Measurements from ENCODE around the gene ARL4D.
"Not testable (repeated sequence)": the region's sequence is repeated elsewhere in the genome, so short reads cannot be mapped to it uniquely, and the experiment has no call there.

ARL4D gene

DNA sequence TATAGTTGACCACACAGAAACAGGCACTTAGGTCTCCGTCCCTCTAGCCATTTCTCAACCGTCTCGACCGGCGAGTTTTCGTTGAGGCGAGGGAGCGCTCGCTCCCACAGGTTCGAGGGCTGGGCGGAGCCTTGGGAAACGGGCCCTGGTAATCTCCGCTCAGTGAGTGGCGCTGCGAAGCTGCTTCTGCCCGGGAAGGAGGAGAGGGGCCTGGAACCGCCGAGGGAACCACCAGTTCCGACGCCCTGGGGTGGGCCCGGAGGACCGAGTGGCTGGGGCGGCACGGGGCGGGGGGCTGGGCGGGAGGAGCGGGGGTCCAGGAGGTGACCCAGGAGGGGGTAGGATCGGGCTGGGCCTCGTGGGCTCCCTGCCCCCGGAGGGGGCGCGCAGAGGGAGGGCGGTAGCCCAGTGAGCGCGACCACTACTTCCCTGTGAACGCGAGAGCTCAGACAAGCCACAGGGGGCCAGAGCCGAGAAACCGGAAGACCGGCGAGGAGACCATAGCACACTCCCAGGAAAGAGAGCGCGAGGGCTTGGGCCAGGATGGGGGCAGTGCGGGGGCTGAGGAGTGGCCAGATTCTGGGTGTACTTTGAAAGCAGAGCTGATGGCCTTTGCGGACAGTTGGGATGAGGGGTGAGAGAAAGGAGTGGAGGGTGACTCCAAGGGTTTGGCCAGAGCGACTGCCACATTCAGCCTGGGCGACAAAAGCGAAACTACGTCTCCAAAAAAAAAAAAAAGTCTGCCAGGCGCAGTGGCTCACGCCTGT, 29.9 kb upstream of the ARL4D start:
- in situ Hi-C loops (cut with MboI; ENCODE audit: low sequenced_read_pairs): no loop called here

DNA sequence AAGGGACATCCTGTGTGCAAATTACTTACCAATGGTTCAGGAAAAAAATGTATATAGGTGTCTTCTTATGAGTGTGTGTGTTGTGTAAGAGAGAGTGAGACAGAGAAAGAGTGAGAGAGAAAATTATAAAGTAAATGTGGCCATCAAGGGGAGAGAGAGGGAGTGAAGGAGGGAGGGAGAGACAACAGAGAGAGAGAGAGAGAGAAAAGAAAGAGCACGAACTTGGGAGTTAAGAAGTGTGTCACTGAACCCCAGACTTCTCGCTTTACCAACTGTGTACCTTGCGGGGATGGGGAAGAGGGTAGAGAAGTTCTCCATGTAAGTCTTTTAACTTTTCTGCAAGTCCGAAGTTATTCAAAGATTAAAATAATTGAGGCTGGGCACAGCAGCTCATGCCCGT, 28.8 kb upstream of the ARL4D start:
- in situ Hi-C loops (cut with MboI; ENCODE audit: low sequenced_read_pairs): no loop called here

DNA sequence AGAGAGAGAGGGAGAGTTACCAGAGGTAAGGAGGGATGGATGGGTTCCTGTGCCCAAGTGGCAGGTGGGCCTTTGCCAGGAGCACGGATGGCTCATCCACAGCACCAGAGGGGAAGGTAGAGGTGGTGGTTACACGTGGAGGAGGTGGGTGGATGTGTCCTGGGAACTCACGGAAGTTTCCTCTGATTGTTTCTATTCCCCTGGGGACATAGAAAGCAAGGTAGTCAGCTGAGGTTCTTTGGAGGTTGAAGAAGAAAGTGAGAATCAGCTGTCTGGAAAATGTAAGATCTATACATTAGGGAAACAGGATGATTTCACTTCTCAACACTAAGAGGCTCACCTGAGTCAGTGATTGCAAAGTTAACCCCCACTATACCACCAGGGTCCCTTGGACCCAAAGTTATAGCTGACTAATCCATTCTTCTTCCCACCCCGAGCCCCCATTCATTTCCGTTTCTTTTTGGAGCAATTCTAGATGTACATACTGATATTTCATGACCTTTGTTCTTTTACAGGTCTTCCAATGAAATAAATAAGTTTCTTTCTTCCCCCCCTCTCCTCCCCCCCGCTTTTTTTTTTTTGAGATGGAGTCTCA, 27.5 kb upstream of the ARL4D start:
- in situ Hi-C loops (cut with MboI; ENCODE audit: low sequenced_read_pairs): no loop called here

DNA sequence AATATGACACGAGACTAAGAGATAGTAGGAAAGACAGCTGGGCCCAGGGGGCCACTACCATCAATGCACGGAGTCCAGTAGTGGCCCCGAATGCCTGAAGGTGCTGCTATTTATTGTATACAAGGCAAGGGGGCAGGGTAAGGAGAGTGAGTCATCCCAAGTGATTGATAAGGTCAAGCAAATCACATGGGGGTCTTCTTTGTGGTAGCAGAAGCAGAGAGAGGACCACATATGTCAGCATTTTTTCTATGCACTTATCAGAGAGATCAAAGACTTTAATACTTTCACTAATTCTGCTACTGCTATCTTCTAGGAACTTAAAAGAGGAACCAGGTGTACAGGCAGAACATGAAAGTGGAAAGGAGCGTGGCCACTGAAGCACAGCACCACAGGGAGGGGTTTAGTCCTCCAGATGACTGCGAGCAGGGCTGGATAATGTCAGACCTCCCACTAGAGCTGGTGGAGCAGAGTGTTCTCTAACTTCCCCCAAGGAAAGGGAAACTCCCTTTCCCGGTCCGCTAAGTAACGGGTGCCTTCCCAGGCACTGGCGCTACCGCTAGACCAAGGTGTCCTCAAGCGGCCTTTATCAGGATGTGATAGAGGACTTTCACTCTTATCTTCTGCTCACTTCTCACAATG, 26.4 kb upstream of the ARL4D start:
- in situ Hi-C loops (cut with MboI; ENCODE audit: low sequenced_read_pairs): no loop called here

DNA sequence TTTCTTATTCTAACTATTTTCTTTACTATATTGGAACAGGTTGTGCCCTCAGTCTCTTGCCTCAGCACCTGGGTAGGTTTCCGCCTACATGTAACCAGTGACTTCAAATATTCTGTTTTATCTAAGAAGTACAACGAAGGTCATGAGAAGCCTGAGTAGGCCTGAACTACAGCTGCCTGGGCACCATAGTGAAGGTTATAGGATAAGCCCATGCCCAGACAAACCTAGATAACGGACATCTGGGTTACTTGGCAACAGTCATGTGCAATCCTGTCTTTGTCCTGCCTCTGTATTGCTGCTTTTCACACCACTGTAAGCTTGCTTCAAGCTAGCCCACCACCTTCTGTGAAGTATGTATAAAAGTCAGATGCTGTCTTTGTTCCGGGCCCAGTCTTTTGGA, 25.4 kb upstream of the ARL4D start:
- in situ Hi-C loops (cut with MboI; ENCODE audit: low sequenced_read_pairs): no loop called here

DNA sequence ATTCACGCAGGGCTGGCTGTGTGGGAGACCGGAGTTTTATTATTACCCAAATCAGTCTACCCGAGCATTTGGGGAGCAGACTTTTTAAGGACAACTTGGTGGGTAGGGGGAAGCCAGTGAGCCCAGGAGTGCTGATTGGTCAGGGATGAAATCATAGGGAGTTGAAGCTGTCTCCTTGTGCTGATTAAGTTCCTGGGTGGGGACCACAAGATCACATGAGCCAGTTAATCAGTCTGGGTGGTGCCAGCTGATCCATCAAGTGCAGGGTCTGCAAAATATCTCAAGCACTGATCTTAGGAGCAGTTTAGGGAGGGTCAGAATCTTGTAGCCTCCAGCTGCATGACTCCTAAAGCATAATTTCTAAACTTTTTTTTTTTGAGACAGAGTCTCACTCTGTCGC, 22.9 kb upstream of the ARL4D start:
- in situ Hi-C loops (cut with MboI; ENCODE audit: low sequenced_read_pairs): not testable (repeated sequence)

DNA sequence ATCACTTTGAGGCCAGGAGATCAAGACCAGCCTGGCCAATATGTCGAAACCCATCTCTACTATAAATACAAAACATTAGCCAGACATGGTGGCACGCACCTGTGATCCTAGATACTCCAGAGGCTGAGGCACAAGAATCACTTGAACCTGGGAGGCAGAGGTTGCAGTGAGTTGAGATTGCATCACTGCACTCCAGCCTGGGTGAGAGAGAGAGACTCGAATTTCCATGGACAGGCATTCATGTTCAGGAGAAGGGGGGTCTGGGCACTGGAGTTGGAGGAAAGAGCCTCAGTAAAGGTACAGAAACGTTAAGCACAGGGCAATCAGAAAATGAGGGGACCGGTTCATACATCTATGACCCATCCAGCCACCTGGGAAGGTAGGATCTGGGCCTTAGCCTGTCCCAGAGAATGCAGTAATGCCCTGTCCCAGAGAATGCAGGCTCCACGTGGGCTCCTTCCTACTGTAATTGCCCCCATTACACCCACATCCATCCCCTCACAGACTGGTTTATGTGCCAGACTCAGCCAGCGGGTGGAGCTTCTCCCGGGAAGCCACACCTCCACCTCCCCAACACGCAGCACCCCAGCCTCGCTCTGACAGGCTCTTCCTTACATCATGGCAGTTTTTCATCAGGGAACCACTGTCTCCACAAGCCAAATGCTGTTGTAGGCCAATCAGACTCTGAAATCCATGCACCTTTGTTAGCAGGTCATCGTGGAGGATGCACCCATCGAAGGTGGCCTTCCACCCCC, 21.6 kb upstream of the ARL4D start:
- in situ Hi-C loops (cut with MboI; ENCODE audit: low sequenced_read_pairs): no loop called here

DNA sequence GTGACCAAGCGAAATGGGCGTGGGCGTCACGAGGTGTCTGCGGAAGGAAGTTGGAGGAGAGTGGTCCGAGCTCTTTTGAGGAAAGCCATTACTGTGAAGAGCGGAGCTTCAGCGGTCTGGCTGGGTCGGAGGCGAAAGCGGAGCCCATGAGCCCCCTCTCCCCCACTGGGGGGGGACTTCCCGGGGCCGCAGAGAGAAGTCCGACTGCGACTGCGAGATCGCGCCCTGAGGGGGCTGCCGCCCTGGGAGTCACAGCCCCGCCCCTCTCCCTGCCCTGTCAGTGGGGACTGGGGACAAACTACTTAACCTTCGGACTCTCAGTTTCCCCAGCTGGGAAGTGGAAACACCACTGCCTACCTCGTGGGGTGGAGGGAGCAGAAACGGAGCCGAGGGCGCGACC, 20.0 kb upstream of the ARL4D start:
- in situ Hi-C loops (cut with MboI; ENCODE audit: low sequenced_read_pairs): no loop called here

DNA sequence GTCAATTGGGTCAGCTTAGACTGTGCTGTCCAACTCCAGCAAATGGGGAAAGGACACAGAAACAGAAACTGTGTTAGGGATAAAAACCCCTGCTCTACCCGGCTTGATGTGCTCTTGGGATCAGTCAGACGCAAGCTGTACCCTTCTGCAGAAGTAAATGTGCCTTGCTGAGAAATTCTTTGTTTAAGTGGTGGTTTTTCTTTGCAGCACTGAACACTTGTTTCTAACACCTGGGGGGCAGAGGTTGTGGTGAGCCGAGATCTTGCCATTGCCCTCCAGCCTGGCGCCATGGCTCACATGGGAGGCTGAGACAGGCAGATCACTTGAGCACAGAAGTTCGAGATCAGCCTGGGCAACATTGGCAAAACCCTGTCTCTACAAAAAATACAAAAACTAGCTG, 18.5 kb upstream of the ARL4D start:
- in situ Hi-C loops (cut with MboI; ENCODE audit: low sequenced_read_pairs): no loop called here

DNA sequence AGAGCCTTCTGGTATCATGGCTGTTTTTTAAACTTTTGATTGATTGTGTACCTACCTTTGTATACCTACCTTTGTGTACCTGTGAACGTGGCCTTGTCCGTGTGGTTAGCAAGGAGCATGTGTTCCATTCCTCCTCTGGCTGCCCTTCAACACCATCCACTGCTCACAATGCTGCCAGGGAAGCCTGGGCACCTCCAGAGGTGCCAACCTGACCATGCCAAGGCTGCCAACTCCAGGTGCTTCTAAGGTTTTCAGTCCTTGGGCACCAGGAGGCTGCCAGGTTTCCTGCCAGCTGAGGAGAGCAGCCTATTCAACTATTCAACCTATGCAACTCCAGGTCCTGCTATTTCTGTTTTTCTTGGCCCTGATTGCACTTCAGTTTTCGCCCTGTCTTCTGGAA, 17.6 kb upstream of the ARL4D start:
- in situ Hi-C loops (cut with MboI; ENCODE audit: low sequenced_read_pairs): no loop called here

DNA sequence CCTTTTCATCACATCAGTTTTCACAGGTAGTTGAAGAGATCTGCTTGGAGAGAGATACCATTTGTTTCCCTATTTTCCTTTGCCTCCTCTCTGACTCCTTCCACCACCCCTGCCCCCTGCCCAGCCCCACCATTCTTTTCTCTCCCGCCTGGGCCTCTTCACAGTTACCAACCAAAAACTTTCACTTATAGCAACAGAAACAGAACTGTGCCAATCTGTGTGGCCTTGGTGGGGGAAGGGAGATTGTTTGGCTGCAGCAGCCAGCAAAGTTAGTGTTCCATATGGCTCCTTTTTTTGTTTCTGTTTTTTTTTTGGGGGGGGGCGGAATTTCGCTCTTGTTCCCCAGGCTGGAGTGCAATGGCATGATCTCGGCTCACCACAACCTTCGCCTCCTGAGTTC, 17.2 kb upstream of the ARL4D start:
- in situ Hi-C loops (cut with MboI; ENCODE audit: low sequenced_read_pairs): no loop called here

DNA sequence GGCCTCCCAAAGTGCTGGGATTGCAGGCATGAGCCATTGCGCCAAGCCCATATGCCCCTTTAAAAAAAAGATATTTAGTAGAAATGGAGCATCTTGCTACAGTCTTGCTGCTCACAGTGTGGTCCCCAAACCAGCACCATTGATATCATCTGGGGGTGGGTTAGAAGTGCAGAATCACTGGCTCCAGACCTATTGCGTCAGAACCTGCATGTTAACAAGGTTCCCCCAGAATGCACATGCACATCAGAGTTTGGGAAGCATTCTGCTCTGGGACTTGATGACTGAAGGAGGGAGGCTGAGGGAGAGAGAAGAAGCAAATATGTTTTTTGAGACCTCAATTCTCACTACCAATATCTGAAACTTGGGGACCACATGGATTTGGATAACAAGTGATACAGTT, 16.0 kb upstream of the ARL4D start:
- in situ Hi-C loops (cut with MboI; ENCODE audit: low sequenced_read_pairs): no loop called here

DNA sequence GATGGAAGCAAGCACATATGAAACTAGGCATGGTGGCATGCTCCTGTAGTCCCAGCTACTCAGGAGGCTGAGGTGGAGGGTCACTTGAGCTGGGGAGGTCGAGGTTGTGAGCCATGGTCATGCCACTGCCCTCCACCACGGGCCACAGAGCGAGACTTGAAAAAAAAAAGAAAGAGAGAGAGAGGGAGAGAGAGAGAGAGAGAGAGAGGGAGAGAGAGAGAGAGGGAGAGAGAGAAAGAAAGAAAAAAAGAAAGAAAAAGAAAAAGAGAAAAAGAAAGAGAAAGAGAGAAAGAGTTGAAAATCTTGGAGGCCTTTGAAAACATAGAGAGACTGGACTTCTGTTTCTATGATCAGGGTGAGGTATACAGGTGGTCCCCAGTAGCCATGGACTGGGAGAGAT, 15.4 kb upstream of the ARL4D start:
- in situ Hi-C loops (cut with MboI; ENCODE audit: low sequenced_read_pairs): no loop called here

DNA sequence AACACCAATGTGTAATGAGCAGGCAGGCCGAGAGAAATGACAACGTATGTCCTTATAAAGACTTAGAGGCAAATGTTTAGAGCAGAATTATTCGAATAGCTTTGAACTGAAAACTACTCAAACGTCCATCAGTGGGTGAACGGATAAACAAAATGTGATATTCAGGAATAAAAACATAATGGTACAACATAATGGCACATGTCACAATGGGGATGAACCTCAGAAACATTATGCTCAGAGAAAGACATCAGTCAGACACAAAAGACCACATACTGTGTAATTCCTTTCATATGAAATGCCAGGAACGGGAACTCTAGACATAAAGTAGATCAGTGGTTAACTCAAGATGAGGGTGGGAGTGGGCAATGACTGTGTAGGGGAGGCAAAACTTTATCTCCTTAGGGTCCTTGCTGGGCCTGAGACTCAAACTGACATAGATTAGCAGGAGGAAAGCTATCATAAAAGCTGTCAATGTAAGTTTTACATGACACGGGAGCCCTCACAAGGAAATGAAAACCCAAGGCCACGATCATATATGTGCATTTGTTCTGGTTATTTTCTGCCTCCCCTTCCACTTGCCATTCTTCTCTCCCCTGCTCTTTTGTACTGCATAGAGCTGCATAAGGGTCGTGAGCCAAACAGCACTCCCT, 14.8 kb upstream of the ARL4D start:
- in situ Hi-C loops (cut with MboI; ENCODE audit: low sequenced_read_pairs): no loop called here

DNA sequence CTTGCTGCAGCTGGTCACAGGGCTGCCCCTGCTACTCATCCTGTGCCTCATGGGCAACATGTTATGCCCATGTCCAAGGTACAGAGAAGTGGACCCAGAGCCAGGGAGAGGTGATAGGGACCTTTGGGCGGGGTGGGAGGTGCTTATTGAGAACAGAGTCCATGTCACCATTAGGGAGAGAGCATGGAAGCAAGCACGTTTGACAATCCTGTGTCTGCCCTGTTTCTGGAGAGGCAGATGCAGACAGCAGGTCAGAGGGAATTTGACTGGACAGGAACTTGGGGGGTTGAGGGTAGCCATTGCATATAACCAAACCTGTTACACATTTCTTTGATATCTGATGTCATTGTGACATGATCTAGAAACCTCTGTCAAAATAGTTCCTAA, 14.3 kb upstream of the ARL4D start:
- in situ Hi-C loops (cut with MboI; ENCODE audit: low sequenced_read_pairs): no loop called here

DNA sequence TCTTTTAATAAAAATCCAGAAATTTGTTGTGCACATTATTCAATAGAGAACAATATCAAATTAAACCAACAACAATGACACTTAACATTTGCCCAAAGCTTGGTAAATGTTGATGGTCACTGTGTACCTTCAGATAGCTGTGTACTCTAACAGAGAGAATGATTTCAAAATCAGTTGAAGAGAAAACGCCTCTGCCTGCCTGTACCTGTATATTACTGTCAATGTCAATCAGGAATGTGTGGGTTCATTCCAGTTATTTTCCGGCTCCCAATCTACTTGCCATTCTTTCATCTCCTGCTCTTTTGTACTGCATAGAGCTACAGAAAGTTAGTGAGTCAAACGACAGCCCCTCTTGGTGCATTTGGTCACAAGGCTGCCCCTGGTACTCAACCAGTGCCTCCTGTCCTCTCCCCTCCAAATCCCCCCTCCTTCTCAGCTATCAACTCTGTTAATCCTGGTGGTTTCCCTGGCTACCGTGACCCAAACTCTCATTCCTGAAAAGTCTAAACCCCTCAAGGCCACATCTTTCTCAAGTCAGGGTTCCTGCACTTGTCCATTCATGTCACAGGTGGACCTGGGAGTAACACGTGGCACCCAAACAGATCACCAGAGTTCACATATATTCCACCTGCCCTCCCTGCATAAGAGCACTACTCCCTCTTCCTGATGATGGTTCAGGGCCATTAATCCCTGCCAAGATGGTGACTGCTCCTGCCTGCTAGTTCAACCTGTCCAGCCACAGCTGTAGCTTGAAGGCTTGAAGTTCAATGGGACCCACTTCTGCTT, 13.6 kb upstream of the ARL4D start:
- in situ Hi-C loops (cut with MboI; ENCODE audit: low sequenced_read_pairs): no loop called here

DNA sequence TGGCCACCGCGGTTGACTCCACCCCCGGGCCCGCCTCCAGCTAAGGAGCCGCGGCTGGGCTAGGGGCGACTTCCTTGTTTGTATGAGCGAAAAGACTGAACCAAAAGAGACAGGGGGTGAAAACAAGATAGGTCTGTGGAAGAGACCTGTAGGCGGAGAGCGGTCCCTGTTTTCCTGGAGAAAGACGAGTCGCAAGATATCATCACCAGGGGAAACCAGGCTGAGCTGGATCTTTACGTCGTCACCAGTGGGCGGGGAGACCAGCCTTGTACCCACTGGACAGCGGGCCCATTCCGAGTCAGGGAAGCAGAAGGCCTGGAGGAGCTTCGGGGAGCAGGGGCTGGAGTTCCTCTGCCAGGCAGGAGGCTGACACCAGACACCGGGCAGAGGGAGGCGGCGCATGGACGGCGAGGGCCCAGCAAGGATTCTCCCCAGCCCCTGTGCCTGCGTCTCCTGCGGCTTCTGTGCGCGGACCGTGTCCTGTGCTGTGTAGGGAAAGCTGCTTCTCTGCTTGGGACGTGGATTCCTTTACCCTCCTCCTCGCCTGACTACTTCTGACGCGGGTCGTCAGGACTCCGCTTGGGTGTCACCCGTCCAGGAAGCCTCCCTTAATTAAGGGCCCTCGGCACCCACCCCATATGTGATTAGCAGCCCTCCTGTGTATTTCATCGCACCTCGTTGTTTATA, 10.3 kb upstream of the ARL4D start:
- in situ Hi-C loops (cut with MboI; ENCODE audit: low sequenced_read_pairs): no loop called here

DNA sequence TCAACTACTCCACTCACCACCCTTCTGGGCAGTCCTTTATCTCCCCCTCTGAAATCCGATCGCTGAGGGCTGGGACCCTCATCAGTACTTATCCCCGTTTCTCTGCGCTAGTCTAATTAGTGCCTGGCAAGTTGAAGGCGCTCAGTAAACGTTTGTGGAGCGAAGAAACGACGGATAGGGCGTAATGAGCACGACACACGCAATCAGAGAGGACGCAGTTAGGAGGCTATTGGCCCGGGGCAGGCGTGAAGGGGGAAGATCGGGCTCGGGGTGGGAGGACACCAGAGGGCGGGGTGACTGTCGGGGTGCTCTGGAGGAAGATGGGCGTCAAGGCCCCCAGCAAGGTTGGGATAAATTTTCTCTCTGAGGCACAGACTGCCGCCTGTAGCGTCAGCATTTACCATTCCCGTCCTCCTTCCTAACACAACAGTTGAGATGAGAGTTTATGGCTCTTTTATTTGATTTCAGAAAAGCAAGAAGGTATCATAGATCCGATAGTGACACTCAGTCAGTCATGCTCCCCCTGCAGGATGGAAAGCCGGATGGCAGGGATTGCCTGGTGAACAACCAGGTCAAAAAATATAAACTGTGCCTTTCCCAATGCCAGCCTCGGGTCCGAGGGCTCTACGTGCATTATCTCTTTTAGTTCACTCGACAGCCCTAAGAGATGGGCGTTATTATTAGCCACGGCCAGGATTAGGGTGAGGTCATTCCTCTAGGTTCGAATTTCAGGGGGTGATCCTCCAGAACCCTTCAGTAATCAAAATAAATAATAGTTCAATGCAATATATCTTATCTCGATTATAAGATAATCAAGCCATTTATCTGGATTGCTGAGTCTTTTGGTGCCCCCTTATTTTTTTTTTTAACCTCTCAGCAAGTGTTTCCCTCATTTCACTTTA, 9.5 kb upstream of the ARL4D start:
- in situ Hi-C loops (cut with MboI; ENCODE audit: low sequenced_read_pairs): no loop called here

DNA sequence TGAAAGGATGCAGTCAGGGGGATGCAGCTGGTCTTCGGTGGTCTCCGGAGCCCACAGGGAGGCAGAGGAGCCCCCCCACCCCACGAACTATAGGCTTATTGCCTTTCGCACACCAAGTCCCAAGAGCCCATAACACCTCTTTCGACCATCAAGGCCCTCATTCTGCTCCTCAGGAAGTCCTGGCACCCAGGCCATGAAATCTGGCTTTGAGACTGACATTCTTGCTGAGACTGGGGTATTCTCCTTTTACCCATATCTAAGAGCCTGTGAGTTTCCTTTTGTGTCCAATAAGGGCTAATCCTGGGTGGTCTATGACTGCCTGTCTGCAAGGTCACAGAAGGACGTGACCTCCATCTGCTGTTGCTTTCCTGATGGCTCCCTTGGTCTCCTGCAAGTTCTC, 6.4 kb upstream of the ARL4D start:
- in situ Hi-C loops (cut with MboI; ENCODE audit: low sequenced_read_pairs): no loop called here
